GM12874 (cell line): ENCODE data around the gene KLHL9.
A peak's percentile ranks its signal among the peaks of the same experiment; 100 is the strongest.

Source experiments
- TF ChIP-seq, protein P1 (sequence below): IDR thresholded peaks from 2 replicates; pipeline ENCODE4 v1.5.1; 2011; ENCODE audit warnings: low read depth, mild to moderate bottlenecking, control low read depth, low read length, moderate library complexity; ENCODE audit not compliant: insufficient read depth

KLHL9 gene

DNA sequence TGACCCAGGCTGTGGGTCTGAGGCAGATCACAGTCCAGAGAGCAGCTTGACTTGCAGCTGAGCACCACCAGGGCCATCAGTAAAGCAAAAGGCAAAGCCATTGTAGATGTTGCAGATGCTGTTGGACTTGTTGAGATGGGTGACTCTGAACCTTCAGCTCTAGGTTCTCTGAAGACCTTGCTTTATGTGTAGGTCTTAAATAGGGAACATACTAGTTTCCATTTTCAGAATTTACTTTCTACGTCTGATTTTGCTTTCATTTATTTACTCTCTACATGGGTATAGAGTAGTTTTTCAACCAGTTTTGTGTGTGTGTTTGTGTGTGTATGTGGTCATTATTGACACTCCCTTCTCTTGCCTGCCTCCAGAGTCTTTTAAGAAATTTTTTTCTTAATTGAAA lies 15.6 kb upstream of the KLHL9 start, which contains the start of gene IFNA6:
Gene IFNA6, minus strand, starts transcription at position 101 of the 400 bp plus-strand sequence. Its CDS starts 0 bp downstream, at position 101.
- TF ChIP-seq, protein P1, sequence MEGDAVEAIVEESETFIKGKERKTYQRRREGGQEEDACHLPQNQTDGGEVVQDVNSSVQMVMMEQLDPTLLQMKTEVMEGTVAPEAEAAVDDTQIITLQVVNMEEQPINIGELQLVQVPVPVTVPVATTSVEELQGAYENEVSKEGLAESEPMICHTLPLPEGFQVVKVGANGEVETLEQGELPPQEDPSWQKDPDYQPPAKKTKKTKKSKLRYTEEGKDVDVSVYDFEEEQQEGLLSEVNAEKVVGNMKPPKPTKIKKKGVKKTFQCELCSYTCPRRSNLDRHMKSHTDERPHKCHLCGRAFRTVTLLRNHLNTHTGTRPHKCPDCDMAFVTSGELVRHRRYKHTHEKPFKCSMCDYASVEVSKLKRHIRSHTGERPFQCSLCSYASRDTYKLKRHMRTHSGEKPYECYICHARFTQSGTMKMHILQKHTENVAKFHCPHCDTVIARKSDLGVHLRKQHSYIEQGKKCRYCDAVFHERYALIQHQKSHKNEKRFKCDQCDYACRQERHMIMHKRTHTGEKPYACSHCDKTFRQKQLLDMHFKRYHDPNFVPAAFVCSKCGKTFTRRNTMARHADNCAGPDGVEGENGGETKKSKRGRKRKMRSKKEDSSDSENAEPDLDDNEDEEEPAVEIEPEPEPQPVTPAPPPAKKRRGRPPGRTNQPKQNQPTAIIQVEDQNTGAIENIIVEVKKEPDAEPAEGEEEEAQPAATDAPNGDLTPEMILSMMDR, result no peak

- TF ChIP-seq, protein P1, result no peak
These were observed 13.3 kb upstream of the KLHL9 start for GRCh38 chr9:21348430-21348970.

GRCh38 chr9:21340735-21341134 lies 5.5 kb upstream of the KLHL9 start:
- TF ChIP-seq, protein P1, result no peak

DNA sequence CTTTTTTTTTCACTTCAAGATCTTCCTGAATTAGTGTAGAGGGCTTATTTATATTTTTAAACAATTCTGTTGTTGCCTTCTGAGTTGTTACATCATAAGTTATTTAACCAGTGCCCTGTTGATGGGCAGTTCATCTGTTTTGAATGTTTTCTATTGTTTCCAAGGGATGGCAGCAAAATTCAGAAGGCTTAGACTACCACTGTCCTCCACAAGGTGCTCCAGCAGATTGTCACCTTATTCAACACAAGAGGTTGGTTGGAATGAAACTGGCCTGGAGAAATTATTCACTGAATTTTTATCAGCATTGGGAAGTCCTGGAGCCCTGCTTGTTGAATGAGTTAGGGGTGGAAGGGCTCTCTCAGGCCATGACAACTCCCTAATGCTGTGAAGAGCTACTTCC lies 1.3 kb upstream of the KLHL9 start:
- TF ChIP-seq, protein P1, result no peak

DNA sequence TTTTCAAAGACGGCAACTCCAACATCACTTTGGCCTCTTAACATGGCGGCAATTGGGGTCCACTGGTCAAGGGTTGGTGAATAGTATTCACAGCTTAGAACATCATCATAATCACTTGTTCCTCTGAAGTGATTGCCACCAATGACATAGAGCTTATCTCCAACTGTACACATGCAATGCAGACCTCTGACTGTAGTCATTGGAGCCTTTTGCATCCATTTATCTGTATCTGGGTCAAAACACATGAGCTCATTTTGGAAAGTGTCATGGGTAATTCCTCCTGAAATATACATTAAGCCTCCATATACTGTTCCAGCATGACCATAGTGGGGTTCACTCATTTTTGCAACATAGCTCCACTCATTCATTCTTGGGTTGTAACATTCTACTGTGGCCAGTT lies 2.0 kb downstream of the KLHL9 start:
- TF ChIP-seq, protein P1, result no peak

DNA sequence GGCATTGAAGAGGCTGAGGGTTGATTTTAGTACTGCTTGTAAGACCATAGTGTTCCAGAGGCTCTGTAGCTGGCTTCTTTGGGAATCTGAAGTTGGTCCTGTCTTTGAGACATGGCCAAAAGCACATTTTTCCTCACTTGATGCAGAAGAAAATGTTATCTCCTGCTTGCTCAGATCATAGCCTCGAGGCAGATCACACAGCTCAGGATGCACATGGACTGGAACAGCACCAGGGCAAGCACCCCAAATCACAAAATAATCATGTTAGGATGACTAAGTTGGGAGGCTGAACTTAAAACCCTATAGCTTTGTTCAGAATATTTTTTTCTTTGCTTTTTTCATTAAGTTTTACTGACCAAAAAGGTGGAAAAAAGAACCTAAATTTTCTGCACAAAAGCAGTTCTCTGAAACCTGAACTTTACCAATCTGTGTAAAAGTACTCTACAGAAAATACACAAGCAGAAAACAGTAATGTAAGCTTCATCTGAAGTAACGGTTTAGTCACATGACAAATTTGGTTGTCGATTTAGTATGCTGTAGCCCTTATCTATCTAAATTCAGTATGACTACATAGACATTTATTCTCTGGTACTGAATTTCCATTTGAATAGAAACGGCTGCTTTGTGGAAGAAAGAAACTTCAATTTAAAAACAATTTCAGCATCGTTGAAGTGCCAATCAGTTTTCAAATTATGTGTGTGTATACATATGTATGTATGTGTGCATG lies 3.4 kb downstream of the KLHL9 start:
- TF ChIP-seq, protein P1, result no peak

- TF ChIP-seq, protein P1, result 0 out of 2 replicates have a peak, but pooled peaks have one; percentile 34
These were observed 8.6 kb downstream of the KLHL9 start for GRCh38 chr9:21326526-21327139.
